Mucosa of descending colon (tissue), 3 donors: ENCODE measurements around the gene NLRC3. TPM values are rescaled to one million over a fixed set of nuclear protein-coding genes. Genes with fewer than 3 reads are reported as not detected.
"Not testable (repeated sequence)": the region's sequence is repeated elsewhere in the genome, so short reads cannot be mapped to it uniquely, and the experiment has no call there.

Source experiments
- ATAC-seq: fragments of 200-7000 bp; cut with Tn5 transposase; one replicate; pipeline ENCODE4 v1.9.1; 2020; ENCODE audit warnings: mild to moderate bottlenecking, moderate library complexity
- DNase-seq, 3 donors: peaks; one replicate each; pipeline ENCODE4 v3.0.0-alpha.2; 2020
- H3K36me3 ChIP-seq: fragments of 200-600 bp; one replicate; pipeline ENCODE4 v1.8.0; 2021; ENCODE audit warnings: low read depth, mild to moderate bottlenecking
- H3K4me1 ChIP-seq: fragments of 200-600 bp; one replicate; pipeline ENCODE4 v1.8.0; 2021; ENCODE audit warnings: low read depth, mild to moderate bottlenecking
- H3K4me3 ChIP-seq: fragments of 200-600 bp; one replicate; pipeline ENCODE4 v1.8.0; 2021; ENCODE audit warnings: mild to moderate bottlenecking
- H3K9me3 ChIP-seq: fragments of 200-600 bp; one replicate; pipeline ENCODE4 v1.8.0; 2021; ENCODE audit warnings: mild to moderate bottlenecking
- CTCF ChIP-seq: fragments of 200-600 bp; IDR thresholded peaks from one replicate; pipeline ENCODE4 v1.8.0; 2022; ENCODE audit warnings: antibody characterized with exemption, mild to moderate bottlenecking
- intact Hi-C, 2 donors: fragments of 100-400 bp; cut with DNase I in 1 of 2; cut with micrococcal nuclease in 1 of 2; formaldehyde crosslinking; loops; one replicate each; pipeline versions ENCODE4 v1.11.0 to v1.11.1; 2022; cut with DNase I, micrococcal nuclease
- total RNA-seq, 3 donors: library from RNA; stranded (reverse); fragmentation: NEBNext Ultra II Directional in 2 of 3; extraction: Animal tissue kit (Norgen Biotek cat#: 25700) in 2 of 3; gene quantifications; one replicate each; pipeline versions ENCODE4 v1.2.1 to v1.2.4, GENCODE V29; 2021 to 2023
- donor health status: DM: no; HTN: no; CAD: no; lungs with moderate emphysema.
- donor health status: DM: no; HTN: no; CAD: no.
- donor health status: DM: no; HTN: yes; CAD: no.

NLRC3 gene
- total RNA-seq, 3 donors from 2014 or later = 1.4 to 2.6 (median 1.7) TPM

- intact Hi-C loops = no loop called here
- TF ChIP-seq CTCF = no peak
- H3K36me3 ChIP-seq = no peaks in the 10 kb centered on the region
- DNase-seq = no peak
- no peak for ATAC-seq
- H3K4me3 ChIP-seq = no peak overlapping the region
- no peaks in the 10 kb centered on the region for H3K4me1 ChIP-seq
- no peaks in the 10 kb centered on the region for H3K9me3 ChIP-seq
These were observed 35.6 kb upstream of the NLRC3 start for GRCh38 chr16:3612510-3613466.

- TF ChIP-seq CTCF = no peak
- intact Hi-C loops = no loop called here
These were observed 34.2 kb upstream of the NLRC3 start, which contains the start of gene SLX4 for GRCh38 chr16:3611146-3611975. TSS of gene SLX4 (minus strand) at chr16:3611606. CDS start at chr16:3608964, 2,642 bp downstream.

GRCh38 chr16:3610698-3611145 lies 33.5 kb upstream of the NLRC3 start:
- no peaks in the 10 kb centered on the region for H3K9me3 ChIP-seq
- H3K4me3 ChIP-seq = peak overlapping the region; percentile 62
- no peaks in the 10 kb centered on the region for H3K4me1 ChIP-seq
- DNase-seq = no peak
- no peak for TF ChIP-seq CTCF
- no peaks in the 10 kb centered on the region for H3K36me3 ChIP-seq
- intact Hi-C loops = no loop called here
- ATAC-seq = peak; percentile 41

More at GRCh38 chr16:3611146-3611975, 34.2 kb upstream of the NLRC3 start, which contains the start of gene SLX4:
- peak within 1 kb of the TSS; percentile 62 for H3K4me3 ChIP-seq
- H3K4me1 ChIP-seq = no peaks in the 10 kb centered on the region
- peak; percentile 90 to 95 (median 94) for DNase-seq
- peak; percentile 98 for ATAC-seq
- no peaks in the 10 kb centered on the region for H3K9me3 ChIP-seq
- H3K36me3 ChIP-seq = no peaks in the 10 kb centered on the region

- no peaks in the 10 kb centered on the region for H3K9me3 ChIP-seq
- intact Hi-C loops = no loop called here
- ATAC-seq = no peak
- H3K36me3 ChIP-seq = no peaks in the 10 kb centered on the region
- DNase-seq = peak in 1 of 3 donors; percentile 18
- no peak for TF ChIP-seq CTCF
- H3K4me1 ChIP-seq = no peaks in the 10 kb centered on the region
- no peak overlapping the region for H3K4me3 ChIP-seq
These were observed 32.9 kb upstream of the NLRC3 start for GRCh38 chr16:3609895-3610697.

GRCh38 chr16:3608976-3609375 lies 31.8 kb upstream of the NLRC3 start:
- H3K36me3 ChIP-seq, H3K4me3 ChIP-seq, ATAC-seq, H3K9me3 ChIP-seq, intact Hi-C loops, DNase-seq, H3K4me1 ChIP-seq: not testable (repeated sequence)
